NCI-H2171 treated with DMSO at 0.1 percent for 48 hours (cell line): ENCODE results near the gene ULK3.
A peak's percentile ranks its signal among the peaks of the same experiment; 100 is the strongest.

Source experiments
- DNase-seq: peaks from one replicate; lab custom pipeline; 2025; lab: John Stamatoyannopoulos, UW

ULK3 gene

GRCh38 chr15:74840851-74841775 lies 1.8 kb downstream of the ULK3 start:
- no peak for DNase-seq

DNA sequence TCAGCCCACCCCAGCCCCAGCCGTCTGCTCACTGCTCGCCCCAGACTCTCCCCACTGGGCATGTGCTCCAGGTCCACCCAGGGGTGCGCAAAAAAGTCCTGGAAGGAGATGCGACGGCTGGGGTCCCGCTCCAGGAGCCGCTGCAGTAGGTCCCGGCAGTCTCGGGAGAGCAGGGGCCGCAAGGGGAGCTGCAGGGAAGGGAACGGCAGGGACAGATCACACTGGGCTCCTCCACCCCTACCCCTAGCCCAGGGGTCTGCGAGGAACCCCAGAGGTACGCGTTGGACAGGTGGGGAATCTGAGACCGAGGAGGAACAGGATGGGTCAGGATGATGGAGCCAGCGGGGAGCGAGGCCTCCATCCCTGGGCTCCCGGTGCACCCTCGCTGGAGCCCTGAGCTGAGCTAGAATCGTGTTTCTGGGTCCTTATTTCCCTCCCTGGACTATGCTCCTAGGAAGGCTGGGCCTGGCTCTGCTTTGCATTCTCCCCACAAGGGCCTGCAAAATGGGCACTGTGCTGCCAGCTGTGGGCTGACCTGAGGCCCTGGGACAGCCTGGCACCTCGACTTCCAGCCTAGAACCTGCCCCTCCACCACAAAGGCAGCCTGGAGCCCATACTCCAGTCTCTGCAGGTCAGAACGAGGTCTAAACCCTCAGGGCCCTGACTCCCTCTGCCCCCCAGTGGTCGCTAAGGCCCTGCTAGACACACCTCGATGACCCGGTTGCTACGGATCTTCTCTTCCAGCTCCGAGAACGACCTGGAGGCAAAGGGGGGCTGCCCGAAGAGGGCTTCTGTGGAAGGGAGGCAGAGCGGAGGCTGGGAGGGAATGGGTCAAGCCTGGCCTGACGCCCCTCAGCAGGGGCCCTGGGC lies 3.2 kb downstream of the ULK3 start:
- DNase-seq, result no peak

GRCh38 chr15:74838746-74839525 lies 4.0 kb downstream of the ULK3 start:
- DNase-seq, result no peak

DNA sequence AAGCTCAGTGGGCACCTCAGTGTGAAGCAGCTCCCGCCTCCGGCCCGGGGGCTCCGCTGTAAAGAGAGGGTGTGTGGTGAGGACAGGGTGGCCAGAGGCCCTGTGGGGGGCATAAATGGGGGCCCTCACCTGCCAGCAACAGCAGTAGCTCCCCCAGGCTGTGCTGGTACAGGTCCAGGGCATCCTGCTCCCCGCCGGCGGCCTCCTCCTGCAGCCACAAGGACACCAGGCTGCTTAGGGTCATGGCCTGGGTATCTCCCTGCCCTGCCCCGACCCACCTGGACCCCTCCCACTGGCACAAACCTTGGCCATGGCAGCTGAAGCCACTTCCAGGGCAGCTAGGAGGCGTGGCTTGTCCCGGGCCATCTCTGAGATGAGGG lies 4.8 kb downstream of the ULK3 start:
- DNase-seq, result no peak

DNA sequence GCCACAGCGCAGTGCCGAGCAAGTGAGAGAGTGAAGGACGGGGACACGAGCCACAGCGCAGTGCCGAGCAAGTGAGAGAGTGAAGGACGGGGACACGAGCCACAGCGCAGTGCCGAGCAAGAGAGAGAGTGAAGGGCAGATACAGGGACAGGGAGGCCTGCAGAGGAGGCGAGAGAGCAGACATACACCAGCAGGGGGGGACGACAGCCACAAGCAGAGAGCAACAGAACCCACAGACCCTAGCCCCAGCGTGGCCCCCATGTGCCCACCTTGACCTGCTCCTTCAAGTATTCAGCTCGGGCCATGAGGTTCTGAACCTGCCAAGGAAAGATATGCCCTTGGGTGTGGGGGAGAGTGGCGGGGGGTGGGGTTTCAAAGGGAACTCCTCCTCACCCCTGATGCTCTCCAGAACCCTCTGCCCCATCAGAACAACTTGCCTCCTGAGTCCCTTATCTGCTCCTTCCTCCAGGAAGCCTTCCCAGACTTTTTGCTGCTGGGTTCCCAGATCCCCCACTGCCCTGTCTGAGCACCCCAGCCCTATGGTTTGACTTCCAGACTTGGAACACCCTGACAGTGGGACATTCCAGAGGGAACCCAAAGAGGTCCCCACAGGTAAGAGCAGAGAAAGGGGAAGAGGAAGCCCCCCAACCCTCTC lies 5.3 kb downstream of the ULK3 start:
- DNase-seq, result no peak

DNA sequence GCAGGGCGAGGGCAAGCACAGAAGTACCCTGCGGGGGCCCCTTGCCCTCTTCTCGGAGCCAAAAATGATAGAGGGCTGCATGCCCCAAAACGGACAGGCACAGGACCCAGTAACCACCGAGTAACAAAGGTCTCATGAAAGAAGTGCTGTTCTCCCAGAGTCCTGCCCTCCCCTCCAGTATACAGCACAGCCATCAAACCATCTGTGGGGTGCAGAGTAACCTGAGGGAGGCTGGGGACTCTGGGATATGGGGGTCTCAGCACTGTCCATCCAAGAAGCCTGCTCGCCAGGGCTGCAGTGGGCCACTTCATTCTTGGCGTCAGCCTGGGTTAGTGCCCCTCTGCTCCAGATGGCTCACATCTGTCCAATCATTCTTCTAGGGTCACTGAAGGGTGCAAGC lies 6.1 kb downstream of the ULK3 start:
- DNase-seq, result no peak

DNA sequence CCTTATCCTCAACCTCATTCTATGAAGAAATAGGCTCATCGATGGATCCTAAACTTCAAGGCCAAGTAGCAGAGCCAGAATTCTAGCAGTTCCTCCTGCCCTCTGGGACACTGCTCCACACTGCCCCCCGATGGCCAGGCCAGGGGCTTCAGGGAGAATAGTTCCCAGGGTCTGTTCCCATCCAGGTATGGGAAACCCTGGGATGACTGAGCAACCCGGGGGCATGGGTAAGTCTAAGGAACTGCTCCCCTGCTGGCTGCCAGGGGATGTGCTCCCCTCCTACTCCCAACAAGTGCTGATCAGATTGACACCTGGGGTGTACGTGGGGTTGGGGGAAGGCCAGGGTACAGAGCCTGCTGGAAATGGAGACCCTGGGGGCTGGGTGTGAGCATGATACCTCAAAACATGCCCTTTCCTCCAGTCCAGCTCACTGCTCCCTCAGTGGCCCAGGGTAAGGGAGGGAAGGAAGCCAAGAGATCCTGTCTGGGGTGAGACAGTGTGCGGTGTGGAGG lies 7.6 kb downstream of the ULK3 start:
- DNase-seq, result peak; percentile 41

DNA sequence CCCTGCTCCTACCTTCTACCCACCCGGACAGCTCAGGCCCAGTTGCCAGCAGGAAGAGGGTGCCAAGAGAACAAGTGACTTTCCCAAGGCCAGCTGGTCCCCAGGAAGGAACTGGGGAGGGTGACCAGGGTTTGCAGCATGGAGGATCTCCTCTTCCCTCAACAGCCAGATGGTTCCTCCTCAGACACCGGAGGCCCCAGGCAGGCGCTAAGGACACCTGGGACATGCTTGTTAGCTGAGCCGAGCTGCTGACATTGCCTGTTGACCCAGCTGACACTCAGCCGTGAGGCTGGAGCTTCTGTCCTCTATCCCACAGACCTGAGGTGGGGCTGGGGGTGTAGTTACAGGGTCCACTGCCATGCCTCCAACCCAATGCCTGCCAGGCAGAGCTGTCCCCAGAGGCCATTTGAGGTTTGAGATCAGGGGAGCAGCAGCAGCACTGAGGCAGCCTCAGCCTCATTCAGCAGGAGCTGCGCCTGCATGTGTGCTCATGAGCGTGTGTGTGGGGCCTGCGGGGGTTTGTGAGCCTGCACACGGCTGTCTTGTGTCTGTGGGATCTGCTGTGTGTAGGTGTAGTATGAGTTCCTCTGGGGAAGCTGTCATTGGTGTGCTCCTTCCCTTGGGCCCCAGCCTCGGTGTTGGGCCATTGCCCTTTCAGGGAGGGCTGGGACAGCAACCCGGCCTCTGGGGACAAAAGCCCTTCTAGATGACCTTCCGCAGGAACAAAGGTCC lies 9.4 kb downstream of the ULK3 start:
- peak; percentile 79 for DNase-seq

- peak; percentile 63 for DNase-seq
These were observed 10.1 kb downstream of the ULK3 start for GRCh38 chr15:74832826-74833225.

DNA sequence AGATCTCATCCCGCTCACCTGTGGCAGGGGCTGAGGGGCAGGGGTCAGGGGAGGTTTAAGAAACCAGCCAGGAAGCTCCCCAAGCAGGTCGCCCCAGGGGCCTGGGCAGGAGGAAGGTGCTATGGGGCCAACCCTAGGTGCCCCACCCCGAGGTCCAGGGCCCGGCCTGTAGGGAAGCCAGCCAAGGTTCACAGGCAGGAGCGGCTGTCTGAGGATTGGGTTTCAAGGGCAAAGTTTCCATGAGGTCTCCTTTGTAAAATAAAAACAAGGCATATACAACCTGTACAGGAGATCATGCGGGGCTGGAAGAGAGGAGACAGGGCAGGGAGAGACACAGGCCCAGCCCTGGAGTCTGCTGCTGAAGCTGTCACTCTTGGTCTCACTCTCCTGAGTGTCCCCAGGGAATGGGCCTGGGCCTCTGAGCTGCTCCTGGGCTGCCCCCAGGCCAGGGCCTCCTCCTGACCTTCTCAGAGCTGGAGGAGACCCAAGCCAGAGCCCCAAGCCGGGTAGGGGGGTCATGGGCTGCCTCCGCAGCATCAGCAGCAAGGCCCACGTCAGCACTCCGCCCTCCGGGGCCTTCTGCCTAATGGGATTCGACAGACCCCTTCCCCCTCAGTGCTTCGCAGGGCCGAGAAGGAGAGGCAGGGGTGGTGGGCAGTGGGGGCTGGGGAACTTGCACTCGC lies 11.0 kb downstream of the ULK3 start:
- DNase-seq, result peak; percentile 57

- peak; percentile 40 for DNase-seq
These were observed 12.1 kb downstream of the ULK3 start for GRCh38 chr15:74830868-74831267.

DNA sequence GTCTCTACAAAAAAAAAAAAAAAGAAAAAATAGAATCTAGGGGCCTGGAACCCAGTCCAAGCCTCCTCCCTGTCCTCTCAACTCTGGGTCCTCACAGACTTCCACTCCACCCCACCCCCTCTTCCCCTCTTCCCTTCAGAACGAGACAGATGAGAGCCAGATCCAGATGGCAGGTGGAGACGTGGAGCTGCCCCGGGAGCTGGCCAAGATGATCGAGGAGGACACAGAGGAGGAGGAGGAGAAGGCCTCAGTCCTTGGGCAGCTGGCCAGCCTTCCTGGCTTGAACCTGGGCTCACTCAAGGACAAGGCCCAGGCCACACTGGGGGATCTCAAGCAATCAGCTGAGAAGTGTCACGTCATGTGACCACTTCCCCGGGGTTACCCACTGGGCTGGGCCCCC lies 13.0 kb downstream of the ULK3 start:
- DNase-seq, result no peak

DNA sequence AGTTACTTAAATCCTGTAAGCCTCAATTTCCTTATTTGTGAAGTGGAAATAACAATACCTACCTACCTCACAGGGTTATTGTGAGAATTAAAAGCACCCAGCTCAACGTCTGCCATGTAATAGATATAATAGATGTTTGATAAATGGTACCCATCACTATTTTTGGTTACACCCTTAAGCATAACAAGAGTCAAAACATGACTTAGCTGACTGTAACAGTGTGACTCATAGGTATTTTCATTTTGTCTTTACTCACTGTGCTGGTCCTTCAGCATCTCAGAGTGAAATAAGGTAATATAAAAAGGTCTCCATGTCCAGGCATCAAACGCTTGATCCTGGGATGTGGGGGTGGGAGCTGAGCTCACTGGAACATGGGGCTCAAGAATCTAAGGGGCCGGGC lies 13.5 kb downstream of the ULK3 start:
- DNase-seq, result no peak

- DNase-seq, result peak; percentile 46
These were observed 14.1 kb downstream of the ULK3 start for GRCh38 chr15:74828835-74829234.

- no peak for DNase-seq
These were observed 15.3 kb downstream of the ULK3 start for GRCh38 chr15:74827614-74828013.

DNA sequence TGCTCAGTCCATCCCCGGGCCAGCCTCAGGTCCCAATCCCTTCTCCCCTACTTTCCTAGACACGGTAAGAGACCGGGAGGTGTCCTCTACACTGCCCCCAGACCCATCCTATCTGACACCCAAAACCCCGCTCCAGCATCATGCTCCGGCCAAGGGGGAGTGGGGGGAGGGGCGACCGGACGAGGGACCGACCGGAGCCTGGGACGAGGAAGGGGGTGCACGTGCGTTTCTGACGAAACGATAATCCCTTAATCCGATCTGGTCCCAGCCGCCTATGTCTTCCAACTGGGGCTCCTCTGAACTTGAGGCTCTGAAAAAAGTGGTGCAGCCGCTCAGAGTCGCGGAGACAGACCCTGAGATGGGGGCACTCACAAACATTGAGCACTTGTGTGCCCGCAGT lies 16.0 kb downstream of the ULK3 start:
- DNase-seq, result no peak

DNA sequence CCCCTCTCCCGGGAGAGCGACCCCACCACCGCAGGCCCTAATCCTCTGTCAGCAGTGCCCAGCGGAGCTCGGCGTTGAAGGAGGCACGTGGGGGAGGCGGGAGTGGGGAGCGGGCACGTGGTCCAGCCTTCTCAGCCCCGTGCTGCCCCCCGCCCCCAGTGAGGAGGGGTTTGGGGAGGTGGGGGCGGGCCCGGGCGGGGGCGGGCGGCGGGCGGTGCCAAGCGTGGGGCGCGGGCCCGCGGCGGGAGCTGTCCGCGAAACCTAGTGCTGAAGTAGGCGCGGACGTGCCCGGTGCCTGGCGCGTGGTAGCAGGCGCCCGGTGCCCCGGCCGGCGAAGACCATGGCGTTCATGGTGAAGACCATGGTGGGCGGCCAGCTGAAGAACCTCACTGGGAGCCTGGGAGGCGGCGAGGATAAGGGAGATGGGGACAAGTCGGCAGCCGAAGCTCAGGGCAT lies 16.6 kb downstream of the ULK3 start, which contains the start of gene CPLX3:
TSS of gene CPLX3 (plus strand) at position 264 of the 456 bp plus-strand sequence. CDS start at position 341, 77 bp downstream.
- no peak for DNase-seq

DNA sequence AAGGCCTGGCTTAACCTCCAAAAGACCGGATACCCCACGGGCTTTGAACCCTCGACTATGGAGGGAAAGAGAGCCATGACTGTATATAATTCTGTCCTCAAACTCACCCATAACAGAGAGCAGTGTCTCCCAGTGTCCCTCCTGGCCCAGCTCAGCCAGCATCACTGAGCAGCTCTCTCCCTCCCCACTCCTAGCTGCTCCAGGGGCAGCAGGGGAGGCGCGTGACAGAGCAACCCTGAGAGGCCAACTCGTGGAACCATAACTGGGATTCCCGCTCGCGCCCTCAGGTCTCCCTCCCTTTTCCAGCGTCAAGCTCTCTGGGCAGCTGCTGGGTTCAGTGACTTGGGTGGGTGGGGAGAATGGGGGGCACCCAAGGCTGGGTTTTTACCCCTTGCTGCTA lies 17.1 kb downstream of the ULK3 start:
- DNase-seq, result no peak

DNA sequence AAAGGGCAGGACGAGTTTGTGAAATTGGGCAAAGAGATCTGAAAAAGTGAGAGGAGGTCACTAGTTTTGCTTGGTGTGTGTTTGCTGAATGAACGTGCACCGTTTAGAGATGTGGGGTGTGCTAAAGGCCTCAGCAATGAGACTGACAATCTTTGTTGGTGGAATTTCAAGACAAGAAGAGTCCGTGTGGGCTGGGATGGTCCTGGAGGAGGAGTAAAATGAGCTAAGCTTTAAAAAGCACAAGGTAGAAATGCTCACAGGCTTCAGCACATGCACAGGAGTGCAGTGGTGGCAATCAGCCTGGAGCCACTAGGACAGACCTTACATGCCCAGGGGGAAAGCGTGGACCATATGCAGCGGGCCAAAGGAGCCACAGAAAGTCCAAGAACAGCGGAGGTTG lies 18.0 kb downstream of the ULK3 start:
- no peak for DNase-seq

DNA sequence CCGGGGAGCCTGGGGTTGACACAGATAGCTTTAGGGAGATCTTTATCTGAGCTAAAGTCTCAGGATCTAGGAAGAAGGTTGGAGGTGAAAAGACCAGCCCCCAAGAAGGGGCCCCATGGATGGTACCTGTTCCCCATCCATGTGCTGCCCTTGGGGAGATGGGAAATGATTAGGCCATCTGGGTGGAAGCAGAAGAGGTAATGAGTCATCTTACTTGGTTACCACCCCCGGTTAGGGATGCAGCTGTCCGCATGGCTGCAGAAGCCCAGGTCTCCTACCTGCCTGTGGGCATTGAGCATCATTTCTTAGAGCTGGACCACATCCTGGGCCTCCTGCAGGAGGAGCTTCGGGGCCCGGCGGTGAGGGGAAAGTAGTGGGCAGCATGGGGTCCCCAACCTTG lies 19.6 kb downstream of the ULK3 start:
- DNase-seq, result peak; percentile 79
